GM18858 (cell line): ENCODE data around the gene PIP4K2B.
"Not testable (repeated sequence)": the region's sequence is repeated elsewhere in the genome, so short reads cannot be mapped to it uniquely, and the experiment has no call there.

ENCODE experiments used
- ATAC-seq: cut with Tn5 transposase; IDR thresholded peaks from one replicate; pipeline ENCODE4 v1.9.1; 2021; ENCODE audit not compliant: unreplicated experiment

The PIP4K2B gene

DNA sequence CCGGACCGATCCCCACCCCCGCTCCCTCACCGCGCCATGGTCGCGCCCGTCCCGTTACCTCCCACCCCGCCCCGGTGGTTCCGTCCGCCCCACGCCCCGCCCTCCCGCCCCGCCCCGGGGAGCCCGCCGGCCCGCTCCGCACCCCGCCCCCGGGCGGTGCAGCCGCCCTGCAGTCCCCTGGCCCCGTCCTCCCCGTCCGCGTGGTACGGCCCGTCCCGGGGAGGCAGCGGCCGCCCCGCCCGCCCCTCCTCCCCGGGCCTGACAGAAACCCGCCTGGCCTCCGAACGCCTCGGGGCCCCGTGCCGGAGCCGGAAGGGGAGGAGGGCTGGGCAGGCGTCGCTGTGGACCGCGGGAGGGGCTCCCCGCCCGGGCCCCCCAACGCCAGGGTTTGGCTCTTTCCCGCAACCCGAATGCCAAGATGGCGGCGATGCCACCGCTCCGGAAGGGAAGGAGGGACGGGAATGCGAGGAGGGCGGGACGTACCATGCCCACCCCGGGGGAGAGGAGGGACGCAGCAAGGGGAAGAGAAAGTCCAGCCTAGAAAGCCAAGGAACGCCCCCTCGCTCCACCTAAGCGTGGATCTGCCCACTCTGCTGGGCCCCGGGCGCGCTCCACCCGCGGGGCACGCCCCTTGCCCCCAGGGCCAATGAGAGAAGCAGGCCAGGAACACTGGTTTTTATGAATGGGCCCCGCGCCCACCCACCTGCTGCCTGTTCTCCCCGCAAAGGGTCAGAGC is at the start of gene PIP4K2B:
PIP4K2B (minus strand) TSS at position 56 of the 736 bp plus-strand sequence. CDS start 132 bp downstream, outside the sequence.
- peak; percentile 53 for ATAC-seq

DNA sequence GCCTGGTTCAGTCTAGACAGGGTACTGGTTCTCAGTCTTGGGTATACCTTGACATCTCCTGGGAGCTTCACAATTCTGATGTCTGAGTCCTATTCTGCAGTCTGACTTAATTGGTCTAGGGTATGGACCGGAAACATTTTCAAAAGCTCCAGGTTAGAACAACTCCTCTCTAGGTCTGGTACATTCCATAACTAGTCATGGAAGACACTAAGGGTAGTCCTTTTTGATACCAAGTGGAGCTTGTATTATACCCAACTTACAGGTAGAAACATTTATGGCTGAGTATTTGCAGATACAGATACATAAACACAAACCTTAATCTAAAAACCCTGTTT is 49.2 kb upstream of the PIP4K2B start:
- ATAC-seq: no peak

DNA sequence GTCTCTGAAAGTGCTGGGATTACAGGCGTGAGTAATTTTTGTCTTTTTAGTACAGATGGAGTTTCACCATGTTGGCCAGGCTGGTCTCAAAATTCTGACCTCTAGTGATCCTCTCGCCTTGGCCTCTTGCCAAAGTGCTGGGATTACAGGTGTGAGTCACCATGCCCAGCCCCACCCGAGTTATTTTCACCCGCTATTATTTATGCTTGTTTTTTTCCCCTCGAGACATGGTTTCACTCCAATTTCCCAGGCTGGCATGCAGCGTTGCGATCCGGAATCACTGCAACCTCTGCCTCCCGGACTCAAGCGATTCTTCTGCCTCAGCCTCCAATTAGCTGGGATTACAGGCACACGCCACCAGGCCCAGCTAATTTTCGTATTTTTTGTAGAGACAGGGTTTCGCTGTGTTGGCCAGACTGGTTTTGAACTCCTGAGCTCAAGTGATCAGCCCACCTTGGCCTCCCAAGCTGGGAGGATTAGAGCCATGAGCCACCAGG is 45.0 kb upstream of the PIP4K2B start:
- ATAC-seq: no peak

DNA sequence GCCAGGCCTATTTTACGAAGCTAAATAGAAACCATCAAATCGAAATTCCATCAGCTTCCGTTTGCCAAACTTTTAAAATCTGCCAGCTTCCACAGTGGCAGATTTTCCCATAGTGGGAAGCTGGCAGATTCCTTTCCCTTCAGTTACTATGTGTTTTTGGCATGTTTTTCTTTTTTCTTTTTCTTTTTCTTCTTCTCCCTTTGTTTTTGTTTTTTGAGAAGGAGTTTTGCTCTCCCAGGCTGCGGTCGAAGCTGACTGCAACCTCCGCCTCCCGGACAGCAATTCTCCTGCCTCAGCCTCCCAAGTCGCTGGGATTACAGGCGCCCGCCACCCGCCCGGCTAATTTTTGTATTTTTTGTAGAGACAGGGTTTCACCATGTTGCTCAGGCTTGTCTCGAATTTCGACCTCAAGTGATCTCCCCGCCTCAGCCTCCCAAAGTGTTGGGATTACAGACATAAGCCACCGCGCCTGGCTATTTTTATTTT is 26.4 kb upstream of the PIP4K2B start:
- no peak for ATAC-seq

DNA sequence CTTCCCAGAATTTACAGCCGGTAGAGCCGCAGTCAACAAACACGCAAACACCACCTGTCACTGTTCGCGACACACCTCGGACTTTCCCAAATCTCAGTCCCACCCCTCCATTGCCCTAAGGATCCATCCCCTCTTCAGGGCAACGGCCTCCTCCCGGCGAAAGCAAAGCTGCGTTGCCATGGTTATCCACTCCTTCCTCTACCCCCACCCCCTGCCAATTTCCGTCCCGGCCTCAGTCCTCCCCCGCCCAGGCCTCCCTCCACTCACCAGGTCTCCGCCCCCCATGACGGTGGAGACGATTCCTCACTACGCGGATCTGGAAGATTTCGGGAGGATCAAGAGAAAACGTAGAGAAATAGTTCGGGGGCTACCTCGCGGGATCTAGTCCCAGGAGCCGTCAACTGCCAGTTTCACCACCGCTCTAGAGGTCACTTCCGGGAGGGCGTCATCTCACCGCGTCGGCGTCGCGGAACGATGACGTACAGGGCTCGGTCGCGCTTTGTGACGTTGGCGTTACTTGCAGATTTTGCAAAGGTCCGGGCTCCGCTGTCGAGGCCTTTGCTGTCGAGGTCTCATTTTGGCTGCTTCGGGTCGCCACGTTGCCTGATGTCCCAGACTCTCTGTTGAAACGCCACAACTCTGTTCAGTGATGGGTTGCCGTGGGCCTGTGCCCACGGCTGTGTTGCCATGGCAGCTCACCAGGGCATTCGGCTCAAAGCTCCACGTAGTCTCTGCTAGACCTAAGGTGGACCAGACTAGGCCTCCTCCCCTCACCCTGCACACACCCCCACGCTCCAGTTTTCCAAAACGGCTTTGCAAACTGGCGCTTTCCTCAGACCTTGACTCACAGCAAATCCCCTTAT is 25.8 kb upstream of the PIP4K2B start, which contains the start of gene CWC25:
CWC25 (minus strand) TSS at position 423 of the 863 bp plus-strand sequence; CDS start at position 285, 138 bp downstream.
- ATAC-seq: peak; percentile 68

DNA sequence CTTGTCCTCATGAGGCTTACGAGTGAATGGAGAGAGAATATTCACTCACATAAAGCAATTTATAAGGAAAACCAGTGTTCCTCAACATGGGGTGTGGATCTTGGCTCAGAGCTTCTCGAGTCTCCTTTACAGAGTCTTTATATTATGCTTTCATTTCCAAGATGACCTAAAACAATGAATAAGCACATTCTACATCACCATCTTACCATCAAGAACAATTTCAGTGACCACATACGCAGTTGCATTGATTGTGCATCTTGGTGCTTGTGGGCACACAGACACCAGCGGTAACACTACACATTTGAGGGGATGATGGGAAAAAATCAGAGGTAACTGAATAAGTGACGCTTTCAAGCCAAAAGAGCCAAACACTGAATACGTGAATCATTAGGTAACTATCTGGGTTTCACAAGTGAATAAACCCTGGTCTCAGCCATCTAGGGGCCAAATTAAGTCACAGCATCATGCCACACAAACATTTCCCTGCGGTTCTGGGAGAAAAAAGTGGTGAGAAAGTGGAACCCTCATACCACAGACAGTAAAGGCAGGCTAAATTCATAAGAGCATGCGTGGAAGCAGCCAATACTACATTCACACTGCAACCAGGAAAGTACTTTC is 16.3 kb upstream of the PIP4K2B start:
- no peak for ATAC-seq

DNA sequence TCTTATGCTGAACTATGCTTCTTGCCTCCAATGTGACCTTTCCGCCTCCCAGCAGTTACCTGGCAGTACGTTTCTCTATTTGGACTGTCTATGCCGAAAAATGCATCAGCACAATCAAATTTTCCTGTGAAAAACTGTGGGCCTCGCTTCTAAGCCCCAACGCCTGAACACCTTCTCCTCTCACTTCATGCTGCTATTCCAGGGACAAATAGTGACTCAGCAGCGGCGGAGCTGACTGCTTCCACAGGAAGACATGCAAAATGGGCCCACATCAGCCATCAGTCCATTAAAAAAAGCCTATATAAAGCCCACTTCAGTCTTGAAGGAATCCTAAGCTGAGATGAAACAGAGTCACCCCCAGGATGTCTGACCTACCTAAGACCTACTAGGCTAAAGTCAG is 10.5 kb upstream of the PIP4K2B start:
- ATAC-seq: no peak

DNA sequence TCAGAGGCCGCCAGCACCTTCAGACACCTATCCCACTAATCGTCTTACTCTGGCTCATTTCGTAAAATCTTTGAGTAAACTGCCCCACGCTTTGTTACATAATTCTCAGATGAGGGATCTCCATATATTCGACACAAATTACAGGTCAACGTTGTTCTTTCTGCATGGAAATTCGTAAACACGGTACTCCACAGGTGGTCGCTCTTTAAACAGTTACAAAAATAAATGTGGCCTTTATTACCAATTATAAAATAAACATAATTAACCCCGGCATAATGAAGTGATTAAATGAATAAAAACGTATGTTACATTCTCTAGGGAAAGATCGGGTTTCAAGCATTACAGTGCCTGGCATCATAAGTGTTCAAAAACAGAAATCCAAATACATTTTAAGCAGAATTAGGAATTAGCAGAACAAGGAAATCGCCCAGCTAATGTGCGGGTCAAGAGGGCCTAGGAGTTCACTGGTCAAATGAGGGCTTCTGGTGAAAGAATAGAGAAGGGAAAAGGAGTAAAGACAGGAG is 943 bp upstream of the PIP4K2B start:
- ATAC-seq: no peak

DNA sequence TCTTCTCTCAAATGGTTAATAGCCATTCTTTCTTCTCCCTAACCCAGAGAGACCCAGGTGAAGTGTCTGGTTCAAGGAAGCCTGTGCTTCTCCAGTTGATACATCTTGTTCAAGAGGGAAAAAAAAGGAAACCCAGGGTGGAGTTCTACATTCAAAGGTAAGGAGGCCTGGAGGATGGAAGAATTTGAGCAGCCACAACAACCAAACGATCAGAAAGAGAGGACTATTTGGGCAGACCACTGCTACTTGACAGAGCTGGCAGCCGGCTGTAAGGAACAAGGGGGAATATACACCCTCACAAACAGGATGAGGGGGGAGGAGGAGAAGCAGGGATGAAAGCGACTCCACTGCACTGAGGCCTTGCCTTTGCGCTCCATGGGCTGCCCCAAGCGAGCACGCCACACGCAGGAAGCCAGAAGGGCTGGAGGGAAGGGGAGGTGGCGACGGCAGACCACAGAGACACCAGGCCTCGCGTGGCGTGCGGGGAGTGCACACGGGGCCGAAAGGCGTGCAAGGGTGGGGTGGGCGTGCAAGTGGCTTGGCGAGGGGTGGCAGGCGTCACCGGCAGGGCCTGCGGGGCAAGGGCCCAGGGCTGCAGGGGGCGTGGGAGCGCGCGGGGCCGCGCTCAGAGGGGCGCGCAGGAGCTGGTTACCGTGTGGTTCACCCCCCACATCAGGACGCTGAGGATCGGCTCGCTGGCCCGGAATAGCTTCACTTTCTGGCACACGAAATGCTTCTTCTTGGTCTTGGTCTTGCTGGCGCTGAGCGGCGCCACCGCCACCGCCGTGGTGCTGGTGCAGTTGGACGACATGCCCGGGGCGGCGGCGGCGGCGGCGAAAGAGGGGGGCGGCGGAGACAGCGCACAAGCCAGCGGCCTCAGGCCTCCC is 499 bp downstream of the PIP4K2B start:
- no peak for ATAC-seq

DNA sequence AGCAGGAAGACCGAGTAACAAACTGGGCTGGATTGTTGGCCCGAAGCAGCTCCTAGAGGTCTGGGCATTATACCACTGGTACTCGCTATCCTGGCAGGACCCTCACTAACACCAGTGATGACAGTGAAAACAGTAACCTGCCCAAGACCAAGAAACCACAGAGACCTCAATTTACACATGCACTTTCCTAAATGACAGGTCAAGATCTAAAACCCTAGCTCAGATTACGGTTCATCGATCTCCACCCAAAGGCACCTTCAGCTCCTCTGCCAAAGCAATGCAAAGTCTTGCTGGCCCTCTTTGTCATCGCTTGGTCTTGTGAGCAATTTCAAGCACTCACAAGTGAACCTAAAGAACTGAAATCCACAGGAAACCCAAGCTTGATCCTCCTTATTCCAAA is 1.5 kb downstream of the PIP4K2B start:
- no peak for ATAC-seq

DNA sequence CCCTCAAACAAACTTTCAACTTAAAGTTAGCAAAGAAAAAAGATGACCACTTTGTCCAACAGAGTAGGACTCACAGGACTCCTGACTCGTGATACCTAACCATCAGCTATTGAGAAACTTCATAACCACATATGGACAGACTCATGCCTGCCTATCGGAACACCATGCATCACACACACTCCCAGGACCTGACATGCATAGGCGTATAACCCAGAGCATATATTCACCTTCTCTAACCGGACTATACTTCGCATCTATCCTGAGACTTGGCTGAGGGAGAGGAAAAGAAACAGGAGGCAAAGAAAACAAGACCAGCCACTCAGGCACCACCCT is 2.2 kb downstream of the PIP4K2B start:
- no peak for ATAC-seq

DNA sequence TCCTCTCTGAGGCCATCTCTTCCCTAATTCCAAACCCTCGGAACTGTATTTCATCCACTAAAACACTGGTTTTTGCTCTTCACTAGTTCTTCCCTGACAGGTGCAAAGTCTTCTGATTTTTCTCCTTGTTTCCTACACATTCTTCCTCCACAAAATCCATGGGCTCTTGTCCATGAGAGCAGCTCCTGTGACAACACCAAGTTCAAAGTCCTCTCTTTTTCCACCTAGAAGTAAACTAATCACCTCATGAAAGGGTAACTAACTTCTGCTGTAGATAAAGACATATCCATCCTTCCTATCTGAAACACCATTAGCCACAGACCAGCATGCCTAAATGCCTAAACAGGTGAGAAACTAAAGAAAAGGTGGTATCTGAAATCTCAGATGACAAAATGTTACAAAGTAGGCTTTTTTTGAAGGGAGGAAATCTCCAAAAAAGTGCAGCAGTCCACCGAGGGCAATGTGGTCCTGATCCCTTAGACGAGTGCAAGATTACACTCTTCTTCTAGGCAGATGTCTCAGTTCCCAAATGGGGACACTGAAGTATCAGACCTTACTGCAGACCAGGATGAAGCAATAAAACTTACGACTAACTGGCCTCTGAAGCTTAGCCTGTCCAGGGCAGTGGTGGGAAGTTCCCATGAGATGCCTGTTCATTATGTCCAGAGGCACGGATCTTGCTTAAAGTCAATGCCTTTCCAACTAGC is 2.8 kb downstream of the PIP4K2B start:
- no peak for ATAC-seq

DNA sequence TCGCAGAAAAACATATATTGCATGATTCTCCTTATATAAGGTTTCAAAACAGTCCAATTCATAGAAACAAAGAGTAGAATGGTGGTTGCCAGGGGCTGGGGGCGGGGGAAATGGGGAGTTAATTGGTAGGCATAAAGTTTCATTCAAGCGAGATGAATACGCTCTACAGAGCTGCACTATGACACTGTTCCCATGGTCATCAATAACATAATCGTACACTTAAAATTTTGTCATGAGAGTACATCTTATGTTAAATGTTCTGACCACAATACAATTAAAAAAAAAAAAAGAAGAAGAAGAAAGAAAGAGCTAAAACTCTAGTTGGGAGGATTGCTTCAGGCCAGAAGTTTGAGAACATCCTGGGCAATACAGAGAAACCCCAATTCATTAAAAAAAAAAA is 5.1 kb downstream of the PIP4K2B start:
- ATAC-seq: no peak

DNA sequence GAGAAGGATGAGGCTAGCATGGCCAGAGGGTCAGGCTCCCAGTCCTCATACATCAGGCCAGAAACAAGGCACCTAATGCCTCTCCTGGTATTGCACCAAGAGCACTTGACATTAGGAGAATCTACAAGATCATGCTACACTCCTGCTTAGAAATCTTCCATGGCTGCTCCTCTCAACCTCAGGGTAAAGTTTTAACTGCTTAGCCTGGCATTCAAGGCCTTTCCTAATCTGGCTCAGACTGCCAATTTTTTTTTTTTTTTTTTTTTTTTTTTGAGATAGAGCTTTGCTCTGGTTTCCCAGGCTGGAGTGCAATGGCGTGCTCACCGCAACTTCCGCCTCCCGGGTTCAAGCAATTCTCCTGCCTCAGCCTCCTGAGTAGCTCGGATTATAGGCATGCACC is 8.2 kb downstream of the PIP4K2B start:
- ATAC-seq: no peak

DNA sequence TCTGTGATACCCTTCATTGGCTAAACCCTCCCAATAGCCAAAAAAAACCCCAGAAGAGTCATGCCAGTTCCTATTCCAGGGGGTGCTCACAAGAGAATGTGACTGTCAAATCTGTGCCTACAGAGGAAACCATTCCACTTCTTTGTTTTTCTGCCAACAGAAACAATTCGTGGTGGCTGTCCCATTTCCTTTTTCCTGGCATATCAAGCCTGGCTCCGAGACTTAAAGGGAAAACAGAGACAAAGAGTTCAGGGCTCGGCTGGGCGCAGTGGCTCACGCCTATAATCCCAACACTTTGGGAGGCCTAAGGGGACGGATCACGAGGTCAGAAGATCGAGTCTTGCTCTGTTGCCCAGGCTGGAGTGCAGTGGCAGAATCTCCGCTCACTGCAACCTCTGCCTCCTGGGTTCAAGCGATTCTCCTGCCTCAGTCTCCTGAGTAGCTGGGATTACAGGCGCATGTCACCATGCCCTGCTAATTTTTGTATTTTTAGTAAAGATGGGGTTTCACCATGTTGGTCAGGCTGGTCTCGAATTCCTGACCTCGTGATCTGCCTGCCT is 9.1 kb downstream of the PIP4K2B start:
- not testable (repeated sequence) for ATAC-seq

DNA sequence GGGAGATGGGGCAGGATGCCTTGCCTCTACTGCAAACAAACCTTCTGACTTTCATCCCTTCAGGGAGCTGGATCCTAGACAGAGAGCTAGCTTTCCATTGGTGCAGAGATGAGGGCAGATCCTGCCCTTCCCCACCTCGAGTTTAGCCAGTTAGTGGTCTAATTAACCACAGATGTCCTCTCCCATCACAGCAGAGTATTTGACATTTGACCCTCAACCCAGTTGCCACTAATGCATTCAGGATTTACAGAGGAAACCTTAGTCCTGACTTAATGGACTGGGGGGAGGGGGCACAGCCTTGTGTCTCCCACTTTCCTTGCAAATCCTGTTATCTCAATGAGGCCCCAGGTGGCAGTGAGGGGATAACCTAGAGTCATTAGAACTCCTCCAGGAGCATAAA is 10.2 kb downstream of the PIP4K2B start:
- ATAC-seq: no peak

DNA sequence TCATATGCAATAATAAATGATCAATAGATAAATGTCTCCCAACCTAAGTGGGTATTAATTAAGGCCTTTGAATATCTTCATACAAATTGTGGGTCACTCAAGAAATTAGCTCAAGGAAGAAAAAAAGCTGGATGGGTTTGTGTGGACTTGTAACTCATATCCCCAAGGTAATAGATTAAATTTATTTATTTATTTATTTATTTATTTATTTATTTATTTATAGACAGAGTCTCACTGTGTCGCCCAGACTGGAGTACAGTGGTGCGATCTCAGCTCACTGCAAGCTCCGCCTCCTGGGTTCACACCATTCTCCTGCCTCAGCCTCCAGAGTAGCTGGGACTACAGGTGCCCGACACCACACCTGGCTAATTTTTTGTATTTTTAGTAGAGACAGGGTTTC is 11.4 kb downstream of the PIP4K2B start:
- ATAC-seq: not testable (repeated sequence)

DNA sequence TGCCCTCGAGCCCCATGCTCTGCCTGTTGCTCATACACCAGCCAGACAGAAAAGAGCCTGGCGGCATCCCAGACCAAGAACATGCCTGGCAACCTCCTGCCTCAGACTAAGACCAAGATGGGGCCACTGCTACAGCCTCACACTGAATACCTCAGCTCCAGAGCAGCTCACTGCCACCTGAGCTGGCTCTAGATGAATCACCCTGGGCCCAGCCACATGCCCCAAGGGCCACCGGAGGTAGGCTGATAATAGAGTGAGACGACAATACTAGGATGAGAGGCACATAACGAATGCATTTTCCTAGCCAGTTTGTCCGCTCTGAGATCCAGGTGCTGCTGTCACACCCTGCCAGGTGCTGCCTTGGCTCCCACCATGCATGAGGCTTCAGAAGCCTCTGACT is 13.0 kb downstream of the PIP4K2B start:
- ATAC-seq: no peak

DNA sequence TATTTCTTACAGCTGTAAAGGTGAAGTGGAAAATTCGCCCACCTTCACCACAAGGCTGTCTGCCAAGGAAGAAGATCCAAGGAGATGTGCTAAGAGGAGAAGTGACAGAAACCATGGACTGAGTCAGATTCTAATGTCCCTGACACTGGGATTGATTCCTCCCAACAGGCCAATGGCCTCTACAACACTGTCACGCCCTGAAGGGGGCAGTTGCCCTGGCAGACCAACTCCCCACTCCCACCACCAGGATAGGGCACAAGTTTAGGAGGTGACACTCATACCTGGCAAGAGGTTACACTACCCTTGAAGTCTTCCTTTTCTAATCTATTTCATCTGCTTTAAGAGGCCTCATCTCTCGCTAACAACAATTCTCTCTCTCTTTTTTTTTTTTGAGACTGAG is 16.1 kb downstream of the PIP4K2B start:
- no peak for ATAC-seq
